HEK293 (cell line): ENCODE results near the gene SLC39A1.

Source experiments
- CTCF ChIA-PET: fragments of 350-600 bp; formaldehyde crosslinking; extraction: SDS; loops from one replicate; lab custom pipeline; 2021; ENCODE audit warnings: antibody characterized with exemption; lab: Yijun Ruan, JAX
- POLR2A ChIA-PET: fragments of 300-600 bp; formaldehyde crosslinking; extraction: SDS; loops from one replicate; lab custom pipeline; 2020; ENCODE audit warnings: antibody characterized with exemption, inconsistent platforms; lab: Yijun Ruan, JAX
- H3K27ac ChIP-seq: fragments of 200-500 bp; sonication (Bioruptor generic); 2 replicates; pipeline ENCODE4 v1.5.1; 2014; ENCODE audit warnings: low read depth, low read length, control low read depth, inconsistent platforms; ENCODE audit errors: extremely low read depth
- H3K36me3 ChIP-seq, 2 experiments: fragments of 200-500 bp in 1 of 2; sonication (Bioruptor generic) in 1 of 2; 1 replicate in 1 of 2; 2 replicates in 1 of 2; pipeline ENCODE4 v1.5.1; 2014 to 2017; ENCODE audit warnings: inconsistent platforms in 2 of 2, low read length in 2 of 2; ENCODE audit not compliant: control insufficient read depth in 2 of 2, insufficient read depth in 1 of 2
- H3K4me1 ChIP-seq: fragments of 200-500 bp; sonication (Bioruptor generic); 2 replicates; pipeline ENCODE4 v1.5.1; 2014; ENCODE audit warnings: mild to moderate bottlenecking, low read length, inconsistent platforms; ENCODE audit not compliant: control insufficient read depth, insufficient read depth
- H3K4me3 ChIP-seq: 2 replicates; pipeline ENCODE4 v1.5.1; 2011; ENCODE audit warnings: low read depth, mild to moderate bottlenecking, control low read depth, low read length, moderate library complexity
- H3K9me3 ChIP-seq: fragments of 200-500 bp; sonication (Bioruptor generic); 2 replicates; pipeline ENCODE4 v1.5.1; 2014; ENCODE audit warnings: low read depth, low read length, inconsistent platforms; ENCODE audit not compliant: control insufficient read depth, insufficient read depth
- BCL11A ChIP-seq: fragments of 450-650 bp; formaldehyde crosslinking; IDR thresholded peaks from 2 replicates; pipeline ENCODE4 v1.5.1; 2016; ENCODE audit warnings: low read depth, missing biosample characterization, missing genetic modification characterization
- BCL11B ChIP-seq: fragments of 450-650 bp; formaldehyde crosslinking; IDR thresholded peaks from 2 replicates; pipeline ENCODE4 v1.5.1; 2016; ENCODE audit warnings: low read depth, missing biosample characterization, missing genetic modification characterization
- GFI1B ChIP-seq: fragments of 450-650 bp; formaldehyde crosslinking; IDR thresholded peaks from 2 replicates; pipeline ENCODE4 v1.5.1; 2016; ENCODE audit warnings: missing biosample characterization, missing genetic modification characterization
- GLIS2 ChIP-seq: fragments of 450-650 bp; formaldehyde crosslinking; IDR thresholded peaks from 2 replicates; pipeline ENCODE4 v1.5.1; 2016; ENCODE audit warnings: missing biosample characterization, missing genetic modification characterization
- RBAK ChIP-seq: fragments of 450-650 bp; formaldehyde crosslinking; IDR thresholded peaks from 2 replicates; pipeline ENCODE4 v1.5.1; 2016; ENCODE audit warnings: missing biosample characterization, missing genetic modification characterization
- REPIN1 ChIP-seq: fragments of 450-650 bp; formaldehyde crosslinking; IDR thresholded peaks from 2 replicates; pipeline ENCODE4 v1.5.1; 2017; ENCODE audit warnings: missing biosample characterization, missing genetic modification characterization, low read depth
- SP2 ChIP-seq: fragments of 450-650 bp; formaldehyde crosslinking; IDR thresholded peaks from 2 replicates; pipeline ENCODE4 v1.5.1; 2016; ENCODE audit warnings: missing biosample characterization, missing genetic modification characterization
- ZBTB21 ChIP-seq: fragments of 450-650 bp; formaldehyde crosslinking; IDR thresholded peaks from 2 replicates; pipeline ENCODE4 v1.5.1; 2017; ENCODE audit warnings: missing biosample characterization, missing genetic modification characterization
- ZBTB48 ChIP-seq: fragments of 450-650 bp; formaldehyde crosslinking; IDR thresholded peaks from 2 replicates; pipeline ENCODE4 v1.5.1; 2016; ENCODE audit warnings: missing biosample characterization, missing genetic modification characterization
- ZBTB8A ChIP-seq: fragments of 450-650 bp; formaldehyde crosslinking; IDR thresholded peaks from 2 replicates; pipeline ENCODE4 v1.5.1; 2016; ENCODE audit warnings: missing biosample characterization, missing genetic modification characterization
- ZNF121 ChIP-seq: fragments of 450-650 bp; formaldehyde crosslinking; IDR thresholded peaks from 2 replicates; pipeline ENCODE4 v1.5.1; 2016; ENCODE audit warnings: missing biosample characterization, missing genetic modification characterization
- ZNF239 ChIP-seq: fragments of 450-650 bp; formaldehyde crosslinking; IDR thresholded peaks from 2 replicates; pipeline ENCODE4 v1.5.1; 2016; ENCODE audit warnings: missing biosample characterization, missing genetic modification characterization
- ZNF248 ChIP-seq: fragments of 450-650 bp; formaldehyde crosslinking; IDR thresholded peaks from 2 replicates; pipeline ENCODE4 v1.5.1; 2017; ENCODE audit warnings: missing biosample characterization, missing genetic modification characterization
- ZNF404 ChIP-seq: fragments of 450-650 bp; formaldehyde crosslinking; IDR thresholded peaks from 2 replicates; pipeline ENCODE4 v1.5.1; 2017; ENCODE audit warnings: missing biosample characterization, missing genetic modification characterization
- ZNF48 ChIP-seq: fragments of 450-650 bp; formaldehyde crosslinking; IDR thresholded peaks from 2 replicates; pipeline ENCODE4 v1.5.1; 2016; ENCODE audit warnings: missing biosample characterization, missing genetic modification characterization
- ZNF529 ChIP-seq: fragments of 450-650 bp; formaldehyde crosslinking; IDR thresholded peaks from 2 replicates; pipeline ENCODE4 v1.5.1; 2017; ENCODE audit warnings: missing genetic modification characterization, missing biosample characterization; ENCODE audit not compliant: insufficient replicate concordance
- ZNF530 ChIP-seq: fragments of 450-650 bp; formaldehyde crosslinking; IDR thresholded peaks from 2 replicates; pipeline ENCODE4 v1.5.1; 2016; ENCODE audit warnings: low read depth, missing biosample characterization, missing genetic modification characterization
- ZNF624 ChIP-seq: fragments of 450-650 bp; formaldehyde crosslinking; IDR thresholded peaks from 2 replicates; pipeline ENCODE4 v1.5.1; 2017; ENCODE audit warnings: missing biosample characterization, missing genetic modification characterization
- ZNF626 ChIP-seq: fragments of 450-650 bp; sonication (Bioruptor Pico); formaldehyde crosslinking; IDR thresholded peaks from 2 replicates; pipeline ENCODE4 v1.5.1; 2018; ENCODE audit warnings: missing biosample characterization, missing genetic modification characterization, inconsistent platforms
- ZNF629 ChIP-seq: fragments of 450-650 bp; formaldehyde crosslinking; IDR thresholded peaks from 2 replicates; pipeline ENCODE4 v1.5.1; 2017; ENCODE audit warnings: missing biosample characterization, missing genetic modification characterization
- ZNF658 ChIP-seq: fragments of 450-650 bp; formaldehyde crosslinking; IDR thresholded peaks from 2 replicates; pipeline ENCODE4; 2016; ENCODE audit warnings: missing biosample characterization, missing genetic modification characterization
- ZNF76 ChIP-seq: fragments of 450-650 bp; formaldehyde crosslinking; IDR thresholded peaks from 2 replicates; pipeline ENCODE4; 2016; ENCODE audit warnings: low read depth, missing biosample characterization, missing genetic modification characterization, borderline replicate concordance
- ZNF785 ChIP-seq: fragments of 450-650 bp; formaldehyde crosslinking; IDR thresholded peaks from 2 replicates; pipeline ENCODE4 v1.5.1; 2016; ENCODE audit warnings: missing biosample characterization, missing genetic modification characterization
- TF ChIP-seq, protein P1 (sequence below): fragments of 450-650 bp; formaldehyde crosslinking; IDR thresholded peaks from 2 replicates; pipeline ENCODE4 v1.5.1; 2016; ENCODE audit warnings: missing biosample characterization, missing genetic modification characterization
- TF ChIP-seq, protein P2 (sequence below): fragments of 450-650 bp; formaldehyde crosslinking; IDR thresholded peaks from 2 replicates; pipeline ENCODE4 v1.5.1; 2016; ENCODE audit warnings: missing biosample characterization, missing genetic modification characterization
- TF ChIP-seq, protein P3 (sequence below): fragments of 450-650 bp; formaldehyde crosslinking; IDR thresholded peaks from 2 replicates; pipeline ENCODE4 v1.5.1; 2016; ENCODE audit warnings: missing biosample characterization, missing genetic modification characterization, low read depth
- TF ChIP-seq, protein P4 (sequence below): fragments of 450-650 bp; formaldehyde crosslinking; IDR thresholded peaks from 2 replicates; pipeline ENCODE4 v1.5.1; 2016; ENCODE audit warnings: missing biosample characterization, missing genetic modification characterization
- TF ChIP-seq, protein P5 (sequence below): fragments of 450-650 bp; formaldehyde crosslinking; IDR thresholded peaks from 2 replicates; pipeline ENCODE4 v1.5.1; 2016; ENCODE audit warnings: missing biosample characterization, missing genetic modification characterization
- TF ChIP-seq, protein P6 (sequence below): fragments of 450-650 bp; formaldehyde crosslinking; IDR thresholded peaks from 2 replicates; pipeline ENCODE4 v1.5.1; 2016; ENCODE audit warnings: missing biosample characterization, missing genetic modification characterization

SLC39A1 gene

DNA sequence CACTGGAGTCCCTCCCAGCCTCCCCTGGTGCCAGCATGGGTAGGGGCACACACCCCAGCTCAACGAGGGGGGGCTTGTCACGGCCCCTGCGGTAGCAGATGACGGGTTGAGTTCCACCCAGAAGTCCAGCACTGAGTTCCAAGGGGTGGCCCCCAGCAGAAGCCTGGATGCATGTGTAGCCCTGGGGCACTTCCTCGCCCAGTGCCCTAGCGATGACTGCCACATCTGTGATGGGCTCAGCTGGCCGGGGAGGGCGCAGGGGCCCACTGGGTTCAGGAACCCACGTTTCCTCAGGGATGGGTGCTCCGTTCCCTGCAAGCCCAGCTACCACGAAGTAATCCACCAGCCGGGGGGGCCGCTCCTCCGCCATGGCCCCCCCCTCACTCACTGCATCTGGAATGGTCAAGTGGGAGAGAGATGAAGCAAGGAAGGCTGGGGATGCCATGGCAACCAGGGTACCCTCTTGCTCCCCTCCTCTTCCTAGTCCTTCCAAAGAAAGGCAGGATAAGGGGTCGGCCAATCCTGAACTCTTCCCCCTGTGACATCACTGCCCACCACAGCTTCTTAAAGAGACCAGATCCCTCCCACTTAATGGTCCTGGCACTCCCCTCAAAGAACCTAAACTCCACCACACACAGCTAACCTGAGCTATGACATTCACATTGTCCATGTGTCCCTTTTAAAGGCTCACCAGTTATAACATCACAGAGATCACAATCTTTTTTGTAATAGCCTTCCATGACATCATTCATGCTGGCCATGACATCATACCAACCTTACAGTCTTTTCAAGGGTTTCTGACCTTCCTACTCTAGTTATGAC lies 19.1 kb downstream of the SLC39A1 start:
- no peak for TF ChIP-seq ZNF624
- peak; percentile 33; the same call in 1 of the 2 replicates for TF ChIP-seq ZBTB8A
- TF ChIP-seq, protein P1, sequence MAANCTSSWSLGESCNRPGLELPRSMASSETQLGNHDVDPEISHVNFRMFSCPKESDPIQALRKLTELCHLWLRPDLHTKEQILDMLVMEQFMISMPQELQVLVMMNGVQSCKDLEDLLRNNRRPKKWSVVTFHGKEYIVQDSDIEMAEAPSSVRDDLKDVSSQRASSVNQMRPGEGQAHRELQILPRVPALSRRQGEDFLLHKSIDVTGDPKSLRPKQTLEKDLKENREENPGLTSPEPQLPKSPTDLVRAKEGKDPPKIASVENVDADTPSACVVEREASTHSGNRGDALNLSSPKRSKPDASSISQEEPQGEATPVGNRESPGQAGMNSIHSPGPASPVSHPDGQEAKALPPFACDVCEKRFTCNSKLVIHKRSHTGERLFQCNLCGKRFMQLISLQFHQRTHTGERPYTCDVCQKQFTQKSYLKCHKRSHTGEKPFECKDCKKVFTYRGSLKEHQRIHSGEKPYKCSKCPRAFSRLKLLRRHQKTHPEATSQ (tag by site-specific recombination), result no peak
- TF ChIP-seq, protein P2, sequence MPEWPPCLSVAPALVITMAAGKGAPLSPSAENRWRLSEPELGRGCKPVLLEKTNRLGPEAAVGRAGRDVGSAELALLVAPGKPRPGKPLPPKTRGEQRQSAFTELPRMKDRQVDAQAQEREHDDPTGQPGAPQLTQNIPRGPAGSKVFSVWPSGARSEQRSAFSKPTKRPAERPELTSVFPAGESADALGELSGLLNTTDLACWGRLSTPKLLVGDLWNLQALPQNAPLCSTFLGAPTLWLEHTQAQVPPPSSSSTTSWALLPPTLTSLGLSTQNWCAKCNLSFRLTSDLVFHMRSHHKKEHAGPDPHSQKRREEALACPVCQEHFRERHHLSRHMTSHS, result no peak
- no peak for TF ChIP-seq BCL11A (tag by site-specific recombination)
- TF ChIP-seq REPIN1 (tag by site-specific recombination), result no peak
- no peak for TF ChIP-seq ZNF626
- TF ChIP-seq ZNF658 (tag by site-specific recombination), result no peak
- no peak for TF ChIP-seq ZNF76 (tag by site-specific recombination)
- no peak for TF ChIP-seq ZNF404 (tag by site-specific recombination)
- TF ChIP-seq GFI1B (tag by site-specific recombination), result no peak
- TF ChIP-seq, protein P3, sequence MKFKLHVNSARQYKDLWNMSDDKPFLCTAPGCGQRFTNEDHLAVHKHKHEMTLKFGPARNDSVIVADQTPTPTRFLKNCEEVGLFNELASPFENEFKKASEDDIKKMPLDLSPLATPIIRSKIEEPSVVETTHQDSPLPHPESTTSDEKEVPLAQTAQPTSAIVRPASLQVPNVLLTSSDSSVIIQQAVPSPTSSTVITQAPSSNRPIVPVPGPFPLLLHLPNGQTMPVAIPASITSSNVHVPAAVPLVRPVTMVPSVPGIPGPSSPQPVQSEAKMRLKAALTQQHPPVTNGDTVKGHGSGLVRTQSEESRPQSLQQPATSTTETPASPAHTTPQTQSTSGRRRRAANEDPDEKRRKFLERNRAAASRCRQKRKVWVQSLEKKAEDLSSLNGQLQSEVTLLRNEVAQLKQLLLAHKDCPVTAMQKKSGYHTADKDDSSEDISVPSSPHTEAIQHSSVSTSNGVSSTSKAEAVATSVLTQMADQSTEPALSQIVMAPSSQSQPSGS, result peak; percentile 97
- TF ChIP-seq, protein P4, sequence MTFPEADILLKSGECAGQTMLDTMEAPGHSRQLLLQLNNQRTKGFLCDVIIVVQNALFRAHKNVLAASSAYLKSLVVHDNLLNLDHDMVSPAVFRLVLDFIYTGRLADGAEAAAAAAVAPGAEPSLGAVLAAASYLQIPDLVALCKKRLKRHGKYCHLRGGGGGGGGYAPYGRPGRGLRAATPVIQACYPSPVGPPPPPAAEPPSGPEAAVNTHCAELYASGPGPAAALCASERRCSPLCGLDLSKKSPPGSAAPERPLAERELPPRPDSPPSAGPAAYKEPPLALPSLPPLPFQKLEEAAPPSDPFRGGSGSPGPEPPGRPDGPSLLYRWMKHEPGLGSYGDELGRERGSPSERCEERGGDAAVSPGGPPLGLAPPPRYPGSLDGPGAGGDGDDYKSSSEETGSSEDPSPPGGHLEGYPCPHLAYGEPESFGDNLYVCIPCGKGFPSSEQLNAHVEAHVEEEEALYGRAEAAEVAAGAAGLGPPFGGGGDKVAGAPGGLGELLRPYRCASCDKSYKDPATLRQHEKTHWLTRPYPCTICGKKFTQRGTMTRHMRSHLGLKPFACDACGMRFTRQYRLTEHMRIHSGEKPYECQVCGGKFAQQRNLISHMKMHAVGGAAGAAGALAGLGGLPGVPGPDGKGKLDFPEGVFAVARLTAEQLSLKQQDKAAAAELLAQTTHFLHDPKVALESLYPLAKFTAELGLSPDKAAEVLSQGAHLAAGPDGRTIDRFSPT (tag by site-specific recombination), result peak; percentile 38; the same call in 1 of the 2 replicates
- TF ChIP-seq, protein P5, sequence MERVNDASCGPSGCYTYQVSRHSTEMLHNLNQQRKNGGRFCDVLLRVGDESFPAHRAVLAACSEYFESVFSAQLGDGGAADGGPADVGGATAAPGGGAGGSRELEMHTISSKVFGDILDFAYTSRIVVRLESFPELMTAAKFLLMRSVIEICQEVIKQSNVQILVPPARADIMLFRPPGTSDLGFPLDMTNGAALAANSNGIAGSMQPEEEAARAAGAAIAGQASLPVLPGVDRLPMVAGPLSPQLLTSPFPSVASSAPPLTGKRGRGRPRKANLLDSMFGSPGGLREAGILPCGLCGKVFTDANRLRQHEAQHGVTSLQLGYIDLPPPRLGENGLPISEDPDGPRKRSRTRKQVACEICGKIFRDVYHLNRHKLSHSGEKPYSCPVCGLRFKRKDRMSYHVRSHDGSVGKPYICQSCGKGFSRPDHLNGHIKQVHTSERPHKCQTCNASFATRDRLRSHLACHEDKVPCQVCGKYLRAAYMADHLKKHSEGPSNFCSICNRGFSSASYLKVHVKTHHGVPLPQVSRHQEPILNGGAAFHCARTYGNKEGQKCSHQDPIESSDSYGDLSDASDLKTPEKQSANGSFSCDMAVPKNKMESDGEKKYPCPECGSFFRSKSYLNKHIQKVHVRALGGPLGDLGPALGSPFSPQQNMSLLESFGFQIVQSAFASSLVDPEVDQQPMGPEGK (tag by site-specific recombination), result peak; percentile 68; the same call in 1 of the 2 replicates
- no peak for TF ChIP-seq SP2 (tag by site-specific recombination)
- TF ChIP-seq GLIS2, result peak; percentile 65
- TF ChIP-seq ZBTB21, result peak; percentile 97
- no peak for TF ChIP-seq ZNF239 (tag by site-specific recombination)
- no peak for TF ChIP-seq ZNF785 (tag by site-specific recombination)
- TF ChIP-seq ZNF248 (tag by site-specific recombination), result no peak
- TF ChIP-seq ZNF121 (tag by site-specific recombination), result no peak
- no peak for TF ChIP-seq ZBTB48 (tag by site-specific recombination)
- TF ChIP-seq, protein P6, sequence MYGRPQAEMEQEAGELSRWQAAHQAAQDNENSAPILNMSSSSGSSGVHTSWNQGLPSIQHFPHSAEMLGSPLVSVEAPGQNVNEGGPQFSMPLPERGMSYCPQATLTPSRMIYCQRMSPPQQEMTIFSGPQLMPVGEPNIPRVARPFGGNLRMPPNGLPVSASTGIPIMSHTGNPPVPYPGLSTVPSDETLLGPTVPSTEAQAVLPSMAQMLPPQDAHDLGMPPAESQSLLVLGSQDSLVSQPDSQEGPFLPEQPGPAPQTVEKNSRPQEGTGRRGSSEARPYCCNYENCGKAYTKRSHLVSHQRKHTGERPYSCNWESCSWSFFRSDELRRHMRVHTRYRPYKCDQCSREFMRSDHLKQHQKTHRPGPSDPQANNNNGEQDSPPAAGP, result no peak
- TF ChIP-seq ZNF530 (tag by site-specific recombination), result no peak
- TF ChIP-seq ZNF48 (tag by site-specific recombination), result no peak
- TF ChIP-seq RBAK (tag by site-specific recombination), result no peak
- no peak for TF ChIP-seq BCL11B (tag by site-specific recombination)
- peak; percentile 98 for TF ChIP-seq ZNF629 (tag by site-specific recombination)
- TF ChIP-seq ZNF529 (tag by site-specific recombination), result no peak
- TF ChIP-seq, all 188 proteins: peak for 7
- Histone ChIP-seq H3K4me1 (no peaks in the 10 kb centered on the region), H3K4me3 (no peak overlapping the region), H3K9me3 (no peaks in the 10 kb centered on the region), H3K36me3 (peaks cover 0 to 69% of the 10 kb centered on the region in 2 experiments; a peak in 1 of 3 replicates), H3K27ac (no peak overlapping the region)
- ChIA-PET POLR2A (interaction anchor here (0.7 to 4.3 kb wide), 11 partner anchors 14 to 285 kb away, joined by 3 to 36 read pairs (median 4); partner anchors contain the start of genes CREB3L4, CRTC2, GATAD2B and JTB), CTCF (interaction anchor here (0.6 to 2.5 kb wide), 11 partner anchors 13 to 602 kb away, joined by 3 to 10 read pairs (median 3); partner anchors contain the start of genes CREB3L4, JTB and RAB13)
